Measurements from ENCODE around the gene MYO15B. TPM values are rescaled to one million over a fixed set of nuclear protein-coding genes. Genes with fewer than 3 reads are reported as not detected.

The MYO15B gene
- total RNA-seq, 1 experiment from 2014 or later: 7.1 TPM

DNA sequence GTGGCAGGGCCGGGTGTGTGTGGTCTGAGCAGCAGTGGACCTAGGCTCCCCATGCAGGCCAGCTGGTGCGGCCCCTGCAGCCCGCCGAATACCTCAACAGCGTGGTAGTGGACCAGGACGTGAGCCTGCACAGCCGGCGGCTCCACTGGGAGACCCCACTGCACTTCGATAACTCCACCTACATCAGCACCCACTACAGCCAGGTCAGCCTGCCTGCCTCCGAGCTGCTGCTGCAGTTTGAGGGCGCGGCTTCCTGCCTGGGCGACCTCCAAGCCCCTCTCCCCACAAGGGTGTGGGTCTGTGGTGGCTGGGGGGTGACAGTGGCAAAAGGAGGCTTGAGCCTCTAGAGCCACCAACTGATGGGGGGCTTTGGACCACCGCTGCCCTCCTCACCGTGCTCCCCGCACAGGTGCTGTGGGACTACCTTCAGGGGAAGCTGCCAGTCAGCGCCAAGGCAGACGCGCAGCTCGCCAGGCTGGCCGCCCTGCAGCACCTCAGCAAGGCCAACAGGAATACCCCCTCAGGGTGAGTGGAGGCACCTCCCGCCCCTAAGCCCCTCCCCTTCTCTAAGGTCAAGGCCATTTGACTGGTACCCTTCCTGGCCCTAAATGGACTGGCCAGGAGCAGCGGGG is 37.2 kb downstream of the MYO15B start:
- no peak overlapping the region for H3K27ac ChIP-seq (ENCODE audit: low read length)
- ATAC-seq (no peak), DNase-seq (no peak)
- H3K4me3 ChIP-seq (ENCODE audit: low read length): no peak overlapping the region
- H3K9ac ChIP-seq (ENCODE audit: low read length): no peak overlapping the region
- ChIA-PET CTCF (interaction anchor here (0.6 to 0.8 kb wide), 3 partner anchors 29 to 113 kb away, joined by 3 to 4 read pairs (median 3); no protein-coding TSS in a partner anchor), POLR2A (ENCODE audit: unreplicated experiment) (no interaction called here)
- no peaks in the 10 kb centered on the region for H3K9me3 ChIP-seq (ENCODE audit: low read length)
- no TSS peak for BruUV-seq (replicated peaks)
- H3K4me2 ChIP-seq (ENCODE audit: low read length): no peak overlapping the region
- H3K36me3 ChIP-seq (ENCODE audit: low read depth, low read length): no peaks in the 10 kb centered on the region
- no peak for TF ChIP-seq EZH2 (IDR thresholded peaks at IDR 0.05; ENCODE audit: low read length, unreplicated experiment)
- no peak for TF ChIP-seq EZH2phosphoT487 (IDR thresholded peaks at IDR 0.05; ENCODE audit: borderline replicate concordance, low read length)
- TF ChIP-seq, protein P1, sequence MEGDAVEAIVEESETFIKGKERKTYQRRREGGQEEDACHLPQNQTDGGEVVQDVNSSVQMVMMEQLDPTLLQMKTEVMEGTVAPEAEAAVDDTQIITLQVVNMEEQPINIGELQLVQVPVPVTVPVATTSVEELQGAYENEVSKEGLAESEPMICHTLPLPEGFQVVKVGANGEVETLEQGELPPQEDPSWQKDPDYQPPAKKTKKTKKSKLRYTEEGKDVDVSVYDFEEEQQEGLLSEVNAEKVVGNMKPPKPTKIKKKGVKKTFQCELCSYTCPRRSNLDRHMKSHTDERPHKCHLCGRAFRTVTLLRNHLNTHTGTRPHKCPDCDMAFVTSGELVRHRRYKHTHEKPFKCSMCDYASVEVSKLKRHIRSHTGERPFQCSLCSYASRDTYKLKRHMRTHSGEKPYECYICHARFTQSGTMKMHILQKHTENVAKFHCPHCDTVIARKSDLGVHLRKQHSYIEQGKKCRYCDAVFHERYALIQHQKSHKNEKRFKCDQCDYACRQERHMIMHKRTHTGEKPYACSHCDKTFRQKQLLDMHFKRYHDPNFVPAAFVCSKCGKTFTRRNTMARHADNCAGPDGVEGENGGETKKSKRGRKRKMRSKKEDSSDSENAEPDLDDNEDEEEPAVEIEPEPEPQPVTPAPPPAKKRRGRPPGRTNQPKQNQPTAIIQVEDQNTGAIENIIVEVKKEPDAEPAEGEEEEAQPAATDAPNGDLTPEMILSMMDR (conservative IDR thresholded peaks at IDR 0.05; ENCODE audit: low read depth, low read length): no peak
- no peak overlapping the region for H2AFZ ChIP-seq (ENCODE audit: low read length)
- no peaks in the 10 kb centered on the region for H3K79me2 ChIP-seq (ENCODE audit: low read length)
- no peaks in the 10 kb centered on the region for H3K9me2 ChIP-seq (replicated peaks; ENCODE audit: low read length)
- H3K27me3 ChIP-seq (ENCODE audit: low read length): no peaks in the 10 kb centered on the region
- no peaks in the 10 kb centered on the region for H4K20me1 ChIP-seq (ENCODE audit: low read length)
- H3F3A ChIP-seq (ENCODE audit: low read length, unreplicated experiment): no peaks in the 10 kb centered on the region
- intact Hi-C loops (cut with micrococcal nuclease): no loop called here
- no peaks in the 10 kb centered on the region for H3K4me1 ChIP-seq (ENCODE audit: insufficient read depth, low read length)

DNA sequence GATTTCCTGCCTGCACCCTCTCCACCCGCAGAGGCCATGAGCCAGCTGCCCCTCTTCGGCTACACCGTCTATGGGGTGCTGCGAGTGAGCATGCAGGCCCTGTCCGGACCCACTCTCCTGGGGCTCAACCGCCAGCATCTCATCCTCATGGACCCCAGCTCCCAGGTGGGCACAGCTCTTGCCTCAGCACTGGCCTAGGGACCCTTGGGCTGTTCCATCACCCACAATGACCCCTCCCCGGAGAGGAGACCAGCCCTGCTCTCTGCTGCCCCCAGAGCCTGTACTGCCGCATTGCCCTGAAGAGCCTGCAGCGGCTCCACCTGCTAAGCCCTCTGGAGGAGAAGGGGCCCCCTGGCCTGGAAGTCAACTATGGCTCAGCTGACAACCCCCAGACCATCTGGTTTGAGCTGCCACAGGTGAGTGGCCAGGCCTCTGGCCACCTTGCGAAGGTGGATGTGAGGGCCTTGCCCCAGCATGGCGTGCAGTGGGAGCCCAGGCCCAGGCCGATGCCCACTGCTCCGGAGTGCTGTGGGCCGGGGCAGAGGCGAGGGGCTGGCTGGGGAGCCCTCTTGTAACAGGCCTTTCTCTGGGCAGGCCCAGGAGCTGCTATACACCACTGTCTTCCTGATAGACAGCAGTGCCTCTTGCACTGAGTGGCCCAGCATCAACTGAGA is 38.4 kb downstream of the MYO15B start:
- no TSS peak for BruUV-seq (replicated peaks)
- no peaks in the 10 kb centered on the region for H3K27me3 ChIP-seq (ENCODE audit: low read length)
- no peak overlapping the region for H3K4me3 ChIP-seq (ENCODE audit: low read length)
- no peaks in the 10 kb centered on the region for H3F3A ChIP-seq (ENCODE audit: low read length, unreplicated experiment)
- CTCF ChIA-PET: interaction anchor here (0.6 kb wide), 1 partner anchor 112 kb away, joined by 4 read pairs; no protein-coding TSS in a partner anchor
- H3K27ac ChIP-seq (ENCODE audit: low read length): no peak overlapping the region
- intact Hi-C loops (cut with micrococcal nuclease): no loop called here
- no peaks in the 10 kb centered on the region for H3K79me2 ChIP-seq (ENCODE audit: low read length)
- H2AFZ ChIP-seq (ENCODE audit: low read length): no peak overlapping the region
- H4K20me1 ChIP-seq (ENCODE audit: low read length): no peaks in the 10 kb centered on the region
- H3K4me2 ChIP-seq (ENCODE audit: low read length): no peak overlapping the region
- DNase-seq (peak; percentile 49), ATAC-seq (peak; percentile 60)
- no peak overlapping the region for H3K9ac ChIP-seq (ENCODE audit: low read length)
- H3K9me3 ChIP-seq (ENCODE audit: low read length): no peaks in the 10 kb centered on the region
- H3K36me3 ChIP-seq (ENCODE audit: low read depth, low read length): no peaks in the 10 kb centered on the region
- POLR2A ChIA-PET (ENCODE audit: unreplicated experiment): no interaction called here
- no peaks in the 10 kb centered on the region for H3K9me2 ChIP-seq (replicated peaks; ENCODE audit: low read length)
- H3K4me1 ChIP-seq (ENCODE audit: insufficient read depth, low read length): no peaks in the 10 kb centered on the region
- no peak for TF ChIP-seq EZH2 (IDR thresholded peaks at IDR 0.05; ENCODE audit: low read length, unreplicated experiment)
- TF ChIP-seq, protein P1 (conservative IDR thresholded peaks at IDR 0.05; ENCODE audit: low read depth, low read length): peak; percentile 88

DNA sequence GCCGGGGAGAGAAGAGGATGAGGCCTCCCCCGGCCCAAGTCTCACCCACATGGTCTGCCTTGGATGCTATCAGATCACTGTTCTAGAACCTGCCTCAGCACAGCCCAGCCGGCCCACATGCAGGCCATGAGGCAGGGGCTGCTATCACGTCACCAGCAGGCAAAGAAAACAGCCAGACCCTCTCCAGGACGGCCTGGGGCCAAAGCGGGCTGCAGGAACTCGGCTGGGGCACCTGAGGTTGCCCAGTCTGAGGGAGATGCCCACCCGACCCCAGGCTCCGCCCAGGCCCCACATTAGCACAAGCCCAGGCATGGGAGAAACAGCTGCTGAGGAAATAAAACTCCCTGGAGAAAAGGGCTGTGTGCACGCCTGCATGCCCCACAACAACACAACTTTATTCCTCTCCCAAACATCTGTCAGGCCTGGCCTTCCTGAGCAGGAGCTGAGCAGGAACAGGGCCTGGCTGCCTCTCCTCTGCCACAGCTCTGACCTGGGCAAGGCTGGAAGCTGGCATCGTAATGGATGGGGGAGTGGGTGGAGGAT is 39.0 kb downstream of the MYO15B start:
- intact Hi-C loops (cut with micrococcal nuclease): no loop called here
- TF ChIP-seq EZH2phosphoT487 (IDR thresholded peaks at IDR 0.05; ENCODE audit: borderline replicate concordance, low read length) (no peak), EZH2 (IDR thresholded peaks at IDR 0.05; ENCODE audit: low read length, unreplicated experiment) (no peak)
- TF ChIP-seq, protein P1 (conservative IDR thresholded peaks at IDR 0.05; ENCODE audit: low read depth, low read length): no peak
- Histone ChIP-seq H3K36me3 (ENCODE audit: low read depth, low read length) (no peaks in the 10 kb centered on the region), H3K27me3 (ENCODE audit: low read length) (no peaks in the 10 kb centered on the region), H3K9me2 (replicated peaks; ENCODE audit: low read length) (no peaks in the 10 kb centered on the region), H3K9me3 (ENCODE audit: low read length) (no peaks in the 10 kb centered on the region), H3F3A (ENCODE audit: low read length, unreplicated experiment) (no peaks in the 10 kb centered on the region), H3K27ac (ENCODE audit: low read length) (no peak overlapping the region), H3K79me2 (ENCODE audit: low read length) (no peaks in the 10 kb centered on the region), H2AFZ (ENCODE audit: low read length) (no peak overlapping the region), H3K4me1 (ENCODE audit: insufficient read depth, low read length) (no peaks in the 10 kb centered on the region), H3K4me2 (ENCODE audit: low read length) (no peak overlapping the region), H3K9ac (ENCODE audit: low read length) (no peak overlapping the region), H4K20me1 (ENCODE audit: low read length) (no peaks in the 10 kb centered on the region), H3K4me3 (ENCODE audit: low read length) (no peak overlapping the region)
- ChIA-PET CTCF (no interaction called here), POLR2A (ENCODE audit: unreplicated experiment) (no interaction called here)
- no TSS peak for BruUV-seq (replicated peaks)
- DNase-seq (no peak), ATAC-seq (no peak)

Data from PC-3 (cell line).